NCI-H187 treated with DMSO at 0.1 percent for 48 hours (cell line): ENCODE measurements around the gene CEP170B.
"Not testable (repeated sequence)": the region's sequence is repeated elsewhere in the genome, so short reads cannot be mapped to it uniquely, and the experiment has no call there.

ENCODE experiments used
- DNase-seq: peaks from one replicate; lab custom pipeline; 2025; lab: John Stamatoyannopoulos, UW

The CEP170B gene

GRCh38 chr14:104879201-104879982 lies 14.3 kb downstream of the CEP170B start:
- DNase-seq: no peak

GRCh38 chr14:104879983-104880565 lies 15.0 kb downstream of the CEP170B start:
- no peak for DNase-seq

GRCh38 chr14:104880584-104881210 lies 15.6 kb downstream of the CEP170B start:
- DNase-seq: no peak

DNA sequence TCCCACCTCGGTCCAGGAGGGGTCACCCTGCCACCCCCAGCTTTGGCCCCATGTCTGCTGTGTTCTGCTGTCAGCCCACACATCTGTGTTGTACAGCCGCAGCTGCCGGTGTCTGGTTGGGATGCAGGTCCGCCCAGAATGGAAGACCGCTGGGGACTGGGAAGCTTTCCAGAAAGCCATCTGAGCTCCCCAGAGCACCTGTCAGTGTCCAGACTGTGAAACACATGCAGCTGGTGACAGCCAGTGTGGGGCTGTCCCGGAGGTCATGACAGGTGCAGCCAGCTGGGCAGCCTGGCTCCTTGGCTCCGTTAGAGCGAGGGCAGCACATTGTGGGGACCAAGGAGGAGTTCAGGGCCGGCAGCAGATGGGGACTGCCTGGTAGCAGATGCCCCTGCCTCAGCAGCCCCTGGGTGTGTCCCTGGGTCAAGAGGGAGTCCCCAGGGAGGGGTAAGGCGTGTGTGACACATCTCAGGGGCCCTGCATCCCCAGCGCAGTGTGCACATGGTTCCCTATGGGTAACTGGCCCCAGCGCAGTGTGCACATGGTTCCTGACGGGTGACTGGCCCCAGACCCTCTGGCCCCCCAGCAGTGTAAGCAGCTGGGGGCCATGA lies 16.4 kb downstream of the CEP170B start:
- no peak for DNase-seq

- DNase-seq: no peak
Measured at GRCh38 chr14:104882325-104882973, 17.4 kb downstream of the CEP170B start.

GRCh38 chr14:104882991-104883660 lies 18.1 kb downstream of the CEP170B start:
- DNase-seq: no peak

GRCh38 chr14:104883681-104884361 lies 18.8 kb downstream of the CEP170B start:
- DNase-seq: no peak

- not testable (repeated sequence) for DNase-seq
Measured at GRCh38 chr14:104884381-104884780, 19.3 kb downstream of the CEP170B start.

DNA sequence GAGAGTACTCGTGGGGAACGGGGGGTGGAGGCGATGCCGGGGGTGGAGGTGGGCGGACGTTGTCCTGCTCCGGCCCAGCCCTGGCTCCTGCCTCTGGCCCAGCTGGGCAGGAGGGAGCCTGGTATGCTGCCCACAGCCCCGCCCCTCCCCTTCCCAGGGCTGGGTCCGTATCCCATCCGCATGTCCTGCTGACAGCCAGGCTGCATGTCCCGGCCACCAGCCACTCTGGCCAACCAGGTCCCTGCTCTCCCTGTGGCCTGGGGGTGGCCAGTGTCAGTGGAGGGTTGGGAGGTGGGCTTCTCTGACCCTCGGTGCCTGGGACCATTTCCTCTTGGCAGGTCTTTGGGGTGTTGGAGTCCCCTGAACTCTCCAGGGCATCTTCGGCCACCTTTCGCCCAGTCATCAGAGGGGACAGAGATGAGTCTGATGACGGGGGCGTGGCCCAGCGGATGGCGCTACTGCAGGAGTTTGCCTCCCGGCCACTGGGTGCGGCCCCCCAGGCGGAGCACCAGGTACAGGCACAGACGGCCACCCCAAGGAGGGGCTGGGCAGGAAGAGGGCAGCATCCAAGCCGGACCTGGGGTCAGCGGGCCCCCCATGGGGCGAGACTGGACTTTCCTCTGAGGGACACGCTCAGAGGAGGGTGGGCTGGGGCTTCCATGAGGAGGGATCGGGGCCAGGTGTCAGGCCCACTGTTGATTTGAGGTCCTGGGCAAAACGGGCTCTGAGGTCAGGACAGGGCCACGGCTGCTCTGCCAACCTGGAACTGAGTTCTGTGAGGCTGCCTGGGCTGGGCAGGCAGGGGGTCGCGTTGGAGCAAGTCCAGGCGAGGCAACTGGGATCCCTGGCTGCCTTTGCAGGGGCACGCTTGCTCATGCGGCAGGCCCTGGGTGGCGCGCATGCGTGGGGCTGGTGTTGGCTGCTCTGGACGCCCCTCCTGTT lies 20.2 kb downstream of the CEP170B start:
- no peak for DNase-seq

DNA sequence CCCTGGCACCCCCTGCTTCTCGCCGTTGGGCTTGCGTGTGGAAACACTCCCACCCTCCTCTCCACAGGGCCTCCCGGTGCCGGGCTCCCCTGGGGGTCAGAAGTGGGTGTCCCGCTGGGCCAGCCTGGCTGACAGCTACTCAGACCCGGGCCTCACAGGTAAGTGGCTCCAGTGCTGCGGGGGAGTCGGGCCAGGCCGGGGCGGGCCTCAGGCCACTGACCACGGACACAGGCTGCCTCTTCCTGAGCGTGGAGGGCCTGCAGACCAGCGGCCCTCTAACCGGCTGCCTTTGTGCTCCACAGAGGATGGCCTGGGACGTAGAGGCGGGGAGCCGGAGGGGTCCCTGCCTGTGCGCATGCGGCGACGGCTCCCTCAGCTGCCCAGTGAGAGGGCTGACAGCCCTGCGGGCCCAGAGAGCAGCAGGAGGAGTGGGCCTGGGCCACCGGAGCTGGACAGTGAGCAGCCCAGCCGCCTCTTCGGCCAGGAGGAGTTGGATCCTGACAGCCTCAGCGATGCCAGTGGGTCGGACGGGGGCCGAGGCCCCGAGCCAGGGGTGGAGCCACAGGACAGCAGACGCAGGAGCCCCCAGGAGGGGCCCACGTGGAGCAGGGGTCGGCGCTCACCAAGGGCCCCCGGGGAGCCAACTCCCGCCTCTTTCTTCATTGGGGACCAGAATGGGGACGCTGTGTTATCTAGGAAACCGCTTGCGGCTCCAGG lies 21.1 kb downstream of the CEP170B start:
- no peak for DNase-seq

- DNase-seq: no peak
Measured at GRCh38 chr14:104886690-104887622, 21.9 kb downstream of the CEP170B start.

- no peak for DNase-seq
Measured at GRCh38 chr14:104887623-104888488, 22.8 kb downstream of the CEP170B start.

DNA sequence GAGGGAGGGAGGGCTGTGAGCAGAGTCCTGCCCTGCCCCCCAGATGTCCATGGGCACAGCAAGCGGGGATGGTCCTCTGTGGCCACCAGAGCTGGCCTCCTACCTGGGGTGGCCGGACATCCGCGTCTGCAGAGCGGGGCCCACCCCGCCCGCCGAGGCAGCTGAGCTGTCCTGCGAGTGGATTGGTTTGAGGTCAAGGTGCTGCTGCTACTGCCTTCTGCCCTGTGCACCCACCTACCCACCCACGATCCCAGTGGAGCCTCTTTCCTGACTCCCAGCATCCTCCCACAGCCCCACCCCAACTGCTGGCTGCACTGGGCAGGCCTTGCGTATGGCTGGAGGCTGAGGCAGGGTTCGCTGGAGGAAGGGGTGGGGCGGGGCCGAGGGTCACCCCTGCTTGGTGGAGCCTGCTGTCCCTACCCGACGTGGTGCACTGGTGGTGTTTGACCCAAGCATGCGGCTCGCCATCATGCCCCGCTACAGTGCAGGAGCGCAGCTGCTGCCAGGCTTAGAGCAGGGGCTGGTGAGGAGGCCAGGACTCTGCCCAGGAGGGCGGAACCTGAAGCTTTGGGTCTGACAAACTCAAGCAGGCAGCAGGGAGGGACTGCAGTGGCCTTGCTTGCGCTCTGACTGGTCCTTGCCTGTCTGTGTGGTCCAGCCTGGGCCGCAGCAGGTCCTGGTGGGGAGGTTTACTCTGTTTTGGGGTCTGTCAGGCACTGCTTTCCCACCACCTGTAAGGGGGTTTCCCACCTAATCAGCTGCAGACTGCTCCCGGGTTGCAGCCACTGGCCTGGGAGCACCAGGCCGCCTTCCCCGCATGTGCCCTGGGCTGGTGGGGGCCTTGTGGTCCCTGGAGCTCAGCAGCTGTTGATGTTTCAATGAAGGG lies 23.7 kb downstream of the CEP170B start:
- no peak for DNase-seq

- no peak for DNase-seq
Measured at GRCh38 chr14:104889375-104889757, 24.3 kb downstream of the CEP170B start.

DNA sequence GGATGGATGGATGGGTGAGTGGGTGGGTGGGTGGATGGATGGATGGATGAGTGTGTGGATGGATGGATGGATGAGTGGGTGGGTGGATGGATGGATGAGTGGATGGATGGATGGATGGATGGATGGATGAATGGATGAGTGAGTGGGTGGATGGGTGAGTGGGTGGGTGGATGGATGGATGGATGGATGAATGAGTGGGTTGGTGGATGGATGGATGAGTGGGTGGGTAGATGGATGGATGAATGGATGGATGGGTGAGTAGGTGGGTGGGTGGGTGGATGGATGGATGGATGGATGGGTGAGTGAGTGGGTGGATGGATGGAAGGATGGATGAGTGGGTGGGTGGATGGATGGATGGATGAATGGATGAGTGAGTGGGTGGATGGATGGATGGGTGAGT lies 25.2 kb downstream of the CEP170B start:
- not testable (repeated sequence) for DNase-seq

GRCh38 chr14:104891121-104891551 lies 26.1 kb downstream of the CEP170B start:
- no peak for DNase-seq
